DMS53 treated with DMSO at 0.1 percent for 48 hours (cell line): ENCODE measurements around the gene PDZD2.
"Not testable (repeated sequence)": the region's sequence is repeated elsewhere in the genome, so short reads cannot be mapped to it uniquely, and the experiment has no call there.

ENCODE experiments used
- DNase-seq: peaks from one replicate; lab custom pipeline; 2025; ENCODE audit not compliant: unreplicated experiment; lab: John Stamatoyannopoulos, UW

Gene PDZD2

GRCh38 chr5:32027717-32028458 lies 389.0 kb downstream of the PDZD2 start:
- DNase-seq: no peak

- no peak for DNase-seq
Measured at GRCh38 chr5:32029261-32029660, 390.3 kb downstream of the PDZD2 start.

GRCh38 chr5:32029781-32030180 lies 390.9 kb downstream of the PDZD2 start:
- no peak for DNase-seq

- no peak for DNase-seq
Measured at GRCh38 chr5:32030222-32030621, 391.3 kb downstream of the PDZD2 start.

- DNase-seq: no peak
Measured at GRCh38 chr5:32030686-32031085, 391.8 kb downstream of the PDZD2 start.

GRCh38 chr5:32031089-32031488 lies 392.2 kb downstream of the PDZD2 start:
- no peak for DNase-seq

GRCh38 chr5:32038523-32038922 lies 399.6 kb downstream of the PDZD2 start:
- no peak for DNase-seq

GRCh38 chr5:32039133-32039532 lies 400.2 kb downstream of the PDZD2 start:
- DNase-seq: not testable (repeated sequence)

- DNase-seq: not testable (repeated sequence)
Measured at GRCh38 chr5:32039601-32040000, 400.7 kb downstream of the PDZD2 start.

GRCh38 chr5:32040181-32040695 lies 401.3 kb downstream of the PDZD2 start:
- DNase-seq: not testable (repeated sequence)

GRCh38 chr5:32042551-32042961 lies 403.6 kb downstream of the PDZD2 start:
- no peak for DNase-seq

GRCh38 chr5:32043105-32043504 lies 404.2 kb downstream of the PDZD2 start:
- no peak for DNase-seq

GRCh38 chr5:32044434-32044833 lies 405.5 kb downstream of the PDZD2 start:
- no peak for DNase-seq

- DNase-seq: no peak
Measured at GRCh38 chr5:32044939-32045338, 406.0 kb downstream of the PDZD2 start.

GRCh38 chr5:32047056-32047455 lies 408.1 kb downstream of the PDZD2 start:
- DNase-seq: no peak

GRCh38 chr5:32051796-32052195 lies 412.9 kb downstream of the PDZD2 start:
- no peak for DNase-seq

- no peak for DNase-seq
Measured at GRCh38 chr5:32055891-32056866, 417.2 kb downstream of the PDZD2 start.

GRCh38 chr5:32057187-32058096 lies 418.5 kb downstream of the PDZD2 start:
- no peak for DNase-seq

- no peak for DNase-seq
Measured at GRCh38 chr5:32058101-32058500, 419.2 kb downstream of the PDZD2 start.

GRCh38 chr5:32058997-32059396 lies 420.1 kb downstream of the PDZD2 start:
- no peak for DNase-seq
